Cardiac muscle cell (in vitro differentiated cells and primary cell): ENCODE data around the gene ABCC4. TPM values are rescaled to one million over a fixed set of nuclear protein-coding genes. Genes with fewer than 3 reads are reported as not detected.

Experiments
- DNase-seq, 2 donors: peaks; one replicate each; pipeline versions ENCODE4 v3.0.0 to v3.0.0-alpha.2; 2010 to 2017; ENCODE audit warnings: low read depth in 1 of 2, low spot score in 1 of 2
- H3K27ac ChIP-seq: fragments of 200-600 bp; sonication (generic); 2 replicates; pipeline ENCODE4 v1.5.1; 2016
- H3K27me3 ChIP-seq: fragments of 200-600 bp; sonication (generic); 2 replicates; pipeline ENCODE4 v1.6.0; 2016; ENCODE audit warnings: control low read depth
- H3K36me3 ChIP-seq: fragments of 200-600 bp; sonication (generic); 2 replicates; pipeline ENCODE4 v1.5.1; 2016; ENCODE audit warnings: control low read depth
- H3K4me1 ChIP-seq: fragments of 200-600 bp; sonication (generic); 2 replicates; pipeline ENCODE4 v1.8.1; 2017; ENCODE audit warnings: low read depth, mild to moderate bottlenecking, mixed run types
- H3K4me3 ChIP-seq: fragments of 200-600 bp; sonication (generic); 2 replicates; pipeline ENCODE4 v1.5.1; 2016; ENCODE audit warnings: mild to moderate bottlenecking
- H3K9me3 ChIP-seq: fragments of 200-600 bp; sonication (generic); 2 replicates; pipeline ENCODE4 v1.5.1; 2017; ENCODE audit warnings: low read depth, mild to moderate bottlenecking, control low read depth
- CTCF ChIP-seq: IDR thresholded peaks from 2 replicates; pipeline ENCODE4 v1.5.1; 2012; ENCODE audit warnings: low read depth, mild to moderate bottlenecking, low read length
- polyA plus RNA-seq: library from polyadenylated mRNA; unstranded; fragments of >200 nt; fragmentation: Nextera tagmentation; extraction: Ambion mirVana; gene quantifications from 2 replicates; pipeline ENCODE4 v1.2.1, GENCODE V29; 2016
- total RNA-seq: library from RNA; depleted of rRNA; stranded (reverse); fragments of >200 nt; gene quantifications from 2 replicates; pipeline ENCODE4 v1.2.3, GENCODE V29; 2016

ABCC4 gene
- total and polyA plus RNA-seq, 2 experiments from 2014 or later: 1.6 to 5.0 TPM

GRCh38 chr13:95254339-95254738 lies 46.9 kb downstream of the ABCC4 start:
- Histone ChIP-seq H3K4me1 (no peaks in the 10 kb centered on the region), H3K36me3 (no peaks in the 10 kb centered on the region), H3K27ac (no peak overlapping the region), H3K4me3 (no peak overlapping the region), H3K9me3 (no peaks in the 10 kb centered on the region), H3K27me3 (no peaks in the 10 kb centered on the region)
- DNase-seq: no peak
- no peak for TF ChIP-seq CTCF

GRCh38 chr13:95253033-95253432 lies 48.2 kb downstream of the ABCC4 start:
- Histone ChIP-seq H3K27me3 (no peaks in the 10 kb centered on the region), H3K4me3 (no peak overlapping the region), H3K4me1 (no peaks in the 10 kb centered on the region), H3K27ac (no peak overlapping the region), H3K36me3 (no peaks in the 10 kb centered on the region), H3K9me3 (no peaks in the 10 kb centered on the region)
- no peak for TF ChIP-seq CTCF
- DNase-seq: no peak

GRCh38 chr13:95251641-95252040 lies 49.6 kb downstream of the ABCC4 start:
- no peaks in the 10 kb centered on the region for H3K4me1 ChIP-seq
- no peaks in the 10 kb centered on the region for H3K9me3 ChIP-seq
- DNase-seq: no peak
- H3K36me3 ChIP-seq: no peaks in the 10 kb centered on the region
- no peak overlapping the region for H3K4me3 ChIP-seq
- TF ChIP-seq CTCF: no peak
- no peak overlapping the region for H3K27ac ChIP-seq
- H3K27me3 ChIP-seq: no peaks in the 10 kb centered on the region

GRCh38 chr13:95250961-95251360 lies 50.3 kb downstream of the ABCC4 start:
- no peak for TF ChIP-seq CTCF
- Histone ChIP-seq H3K9me3 (no peaks in the 10 kb centered on the region), H3K4me3 (no peak overlapping the region), H3K4me1 (no peaks in the 10 kb centered on the region), H3K36me3 (no peaks in the 10 kb centered on the region), H3K27me3 (no peaks in the 10 kb centered on the region), H3K27ac (no peak overlapping the region)
- no peak for DNase-seq

GRCh38 chr13:95248953-95249352 lies 52.3 kb downstream of the ABCC4 start:
- Histone ChIP-seq H3K36me3 (no peaks in the 10 kb centered on the region), H3K4me3 (no peak overlapping the region), H3K4me1 (no peaks in the 10 kb centered on the region), H3K27ac (no peak overlapping the region), H3K27me3 (no peaks in the 10 kb centered on the region), H3K9me3 (no peaks in the 10 kb centered on the region)
- no peak for TF ChIP-seq CTCF
- DNase-seq: no peak

GRCh38 chr13:95247852-95248251 lies 53.4 kb downstream of the ABCC4 start:
- no peak for DNase-seq
- no peaks in the 10 kb centered on the region for H3K9me3 ChIP-seq
- no peak for TF ChIP-seq CTCF
- H3K4me1 ChIP-seq: no peaks in the 10 kb centered on the region
- no peaks in the 10 kb centered on the region for H3K36me3 ChIP-seq
- H3K4me3 ChIP-seq: no peak overlapping the region
- no peaks in the 10 kb centered on the region for H3K27me3 ChIP-seq
- no peak overlapping the region for H3K27ac ChIP-seq
